Mesenteric fat pad (tissue), 1 donor: ENCODE measurements around the gene SERPINB5. TPM values are rescaled to one million over a fixed set of nuclear protein-coding genes. Genes with fewer than 3 reads are reported as not detected.
"Not testable (repeated sequence)": the region's sequence is repeated elsewhere in the genome, so short reads cannot be mapped to it uniquely, and the experiment has no call there.

ENCODE experiments used
- DNase-seq: peaks from one replicate; pipeline ENCODE4 v3.0.0-alpha.2; 2020; ENCODE audit warnings: low spot score
- long read RNA-seq: library from polyadenylated mRNA; unstranded; transcript quantifications from one replicate; pipeline ENCODE4 v2.0.0, GENCODE V29; 2020
- total RNA-seq: library from RNA; stranded (reverse); fragmentation: NEBNext Ultra II Directional; extraction: Animal tissue kit (Norgen Biotek cat#: 25700); gene quantifications from one replicate; pipeline ENCODE4 v1.2.1, GENCODE V29; 2021
- donor health status: DM: yes; HTN: yes; CAD: no.

The SERPINB5 gene, protein sequence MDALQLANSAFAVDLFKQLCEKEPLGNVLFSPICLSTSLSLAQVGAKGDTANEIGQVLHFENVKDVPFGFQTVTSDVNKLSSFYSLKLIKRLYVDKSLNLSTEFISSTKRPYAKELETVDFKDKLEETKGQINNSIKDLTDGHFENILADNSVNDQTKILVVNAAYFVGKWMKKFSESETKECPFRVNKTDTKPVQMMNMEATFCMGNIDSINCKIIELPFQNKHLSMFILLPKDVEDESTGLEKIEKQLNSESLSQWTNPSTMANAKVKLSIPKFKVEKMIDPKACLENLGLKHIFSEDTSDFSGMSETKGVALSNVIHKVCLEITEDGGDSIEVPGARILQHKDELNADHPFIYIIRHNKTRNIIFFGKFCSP
- not detected for total RNA-seq
- long read RNA-seq = 0 reads

DNA sequence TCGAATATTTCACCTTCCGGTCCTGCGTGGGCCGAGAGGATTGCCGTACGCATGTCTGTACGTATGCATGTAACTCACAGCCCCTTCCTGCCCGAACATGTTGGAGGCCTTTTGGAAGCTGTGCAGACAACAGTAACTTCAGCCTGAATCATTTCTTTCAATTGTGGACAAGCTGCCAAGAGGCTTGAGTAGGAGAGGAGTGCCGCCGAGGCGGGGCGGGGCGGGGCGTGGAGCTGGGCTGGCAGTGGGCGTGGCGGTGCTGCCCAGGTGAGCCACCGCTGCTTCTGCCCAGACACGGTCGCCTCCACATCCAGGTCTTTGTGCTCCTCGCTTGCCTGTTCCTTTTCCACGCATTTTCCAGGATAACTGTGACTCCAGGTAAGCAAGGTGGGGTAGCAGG, at the start of gene SERPINB5:
SERPINB5 (plus strand) TSS at position 291 of the 400 bp plus-strand sequence. CDS start 7,471 bp downstream, outside the sequence.
- no peak for DNase-seq

DNA sequence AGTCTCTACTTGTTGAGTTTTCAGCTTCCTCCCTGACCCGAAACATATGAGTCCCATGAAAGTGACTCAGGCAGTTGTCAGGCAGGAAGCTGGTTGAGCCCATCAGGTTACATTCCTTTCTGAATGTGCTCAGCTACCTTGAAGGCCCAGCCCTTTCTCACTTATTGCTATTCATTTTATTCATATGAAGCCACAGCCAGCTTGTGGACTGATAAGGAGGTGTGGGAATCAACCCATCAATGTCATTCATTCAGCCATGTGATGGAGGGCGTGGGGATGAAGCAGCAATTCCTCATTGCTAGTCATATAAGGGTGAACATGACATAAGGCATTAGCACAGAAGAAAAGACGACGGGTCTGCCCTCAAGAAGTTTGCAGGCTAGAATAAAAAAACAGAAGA, 49.2 kb upstream of the SERPINB5 start:
- no peak for DNase-seq

DNA sequence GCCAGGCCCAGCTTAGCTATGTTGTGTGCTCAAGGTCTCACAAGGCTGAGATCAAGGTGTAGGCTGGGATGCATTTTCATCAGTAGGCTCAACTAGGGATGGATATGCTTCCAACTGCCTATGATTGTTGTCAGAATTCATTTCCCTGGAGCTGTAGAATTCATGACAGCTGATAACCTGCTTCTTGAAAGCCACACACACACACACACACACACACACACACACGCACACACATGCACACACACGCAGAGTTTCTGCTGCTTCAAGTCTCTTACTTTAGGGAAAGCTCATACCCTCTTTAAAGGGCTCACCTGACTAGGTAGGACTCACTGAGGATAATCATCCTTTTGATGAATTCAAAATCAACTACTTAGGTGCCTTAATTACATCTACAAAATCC, 46.2 kb upstream of the SERPINB5 start:
- DNase-seq = no peak

DNA sequence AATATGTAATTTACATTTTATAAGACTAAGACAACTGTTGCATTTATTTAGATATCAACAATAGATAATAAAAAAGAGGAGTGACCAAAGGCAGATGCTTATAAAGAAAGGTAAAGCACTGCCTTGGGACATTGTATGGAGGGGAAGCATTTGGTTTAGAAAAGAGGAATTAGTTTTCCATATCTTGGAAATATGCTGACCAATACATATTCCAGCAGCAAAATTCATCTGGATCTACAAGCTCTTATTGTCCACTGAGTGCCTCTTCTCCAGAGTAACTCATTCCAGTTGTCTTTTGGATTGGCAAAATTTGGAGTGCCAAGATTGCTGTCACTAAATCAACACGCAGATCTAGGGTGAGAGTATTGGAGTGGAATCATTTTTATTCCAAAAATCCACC, 45.6 kb upstream of the SERPINB5 start:
- DNase-seq = no peak

DNA sequence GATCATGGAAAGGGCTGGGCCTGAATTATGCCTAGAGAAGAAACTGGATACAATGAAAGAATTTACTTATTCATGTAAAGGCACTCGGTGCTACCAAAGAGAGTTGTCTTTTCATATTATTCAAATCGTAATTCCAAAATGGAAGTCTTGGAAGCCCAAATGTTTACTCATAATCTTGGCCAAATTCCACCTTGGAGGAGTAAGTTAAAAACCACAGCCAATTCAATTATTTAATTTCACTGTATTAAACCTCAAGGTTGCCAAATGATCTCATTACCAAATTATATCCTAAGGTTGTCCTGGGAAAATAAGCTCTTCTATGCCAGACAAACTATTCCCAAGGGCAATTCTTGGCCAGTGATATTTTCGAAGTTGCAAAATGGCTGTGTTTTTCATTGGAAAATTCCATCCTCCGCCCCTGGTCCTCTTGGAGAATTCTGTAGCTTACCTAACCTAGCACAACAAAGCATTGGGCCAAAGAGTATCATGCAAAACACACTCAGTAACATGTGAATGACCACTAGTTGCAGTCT, 43.4 kb upstream of the SERPINB5 start:
- no peak for DNase-seq

DNA sequence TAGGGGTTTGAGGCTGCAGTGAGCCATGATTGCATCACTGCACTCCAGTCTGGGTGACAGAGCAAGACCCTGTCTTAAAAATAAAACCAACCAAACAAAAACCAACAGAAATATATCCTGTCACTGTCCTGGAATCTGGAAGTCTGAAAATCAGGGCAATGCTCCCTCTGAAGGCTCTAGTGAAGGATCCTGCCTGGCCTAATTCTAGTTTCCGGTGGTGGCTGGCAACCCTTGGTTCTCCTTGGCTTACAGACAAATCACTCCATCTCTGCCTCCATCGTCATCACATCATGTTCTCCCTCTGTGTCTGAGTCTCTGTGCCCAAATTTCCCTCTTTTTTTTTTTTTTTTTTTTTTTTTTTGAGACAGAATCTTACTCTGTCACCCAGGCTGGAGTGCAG, 38.6 kb upstream of the SERPINB5 start:
- DNase-seq = no peak

DNA sequence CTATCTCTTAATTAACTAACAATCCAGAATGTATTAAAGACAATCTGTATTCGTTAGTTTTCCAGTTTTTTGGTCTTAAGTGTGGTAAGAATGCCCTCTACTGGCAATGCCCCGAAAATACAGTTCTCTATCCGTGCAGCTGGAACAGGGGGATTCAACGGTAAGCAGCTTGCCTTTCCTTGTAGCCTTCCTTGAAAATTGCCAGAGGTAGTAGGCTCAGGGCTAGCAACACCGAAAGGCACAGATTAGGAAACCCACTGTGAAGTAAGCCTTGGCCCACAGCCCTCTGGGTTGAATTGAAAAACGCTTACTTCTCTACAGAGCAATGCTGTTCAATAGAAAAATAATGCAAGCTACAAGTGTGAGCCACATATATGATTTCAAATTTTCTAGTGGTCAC, 37.4 kb upstream of the SERPINB5 start:
- DNase-seq = no peak

DNA sequence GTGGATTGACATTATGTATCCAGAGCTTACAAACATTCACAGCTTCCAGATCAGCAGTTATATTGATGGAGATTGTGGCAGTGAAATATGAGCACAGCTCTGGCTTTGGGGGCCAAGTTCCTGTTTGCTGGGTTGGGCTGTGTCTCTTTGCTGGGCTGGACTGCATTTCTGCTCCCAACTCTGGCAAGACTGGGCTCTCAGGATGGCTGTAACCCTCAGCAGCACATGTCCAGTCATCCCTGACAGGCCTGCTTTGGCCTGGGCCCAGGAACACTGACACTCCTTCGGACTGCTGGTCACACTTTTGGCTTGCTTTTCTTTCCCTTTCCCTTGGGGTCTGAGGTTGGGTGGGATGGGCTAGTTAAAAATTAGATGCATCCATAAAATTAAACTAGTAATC, 36.5 kb upstream of the SERPINB5 start:
- no peak for DNase-seq

DNA sequence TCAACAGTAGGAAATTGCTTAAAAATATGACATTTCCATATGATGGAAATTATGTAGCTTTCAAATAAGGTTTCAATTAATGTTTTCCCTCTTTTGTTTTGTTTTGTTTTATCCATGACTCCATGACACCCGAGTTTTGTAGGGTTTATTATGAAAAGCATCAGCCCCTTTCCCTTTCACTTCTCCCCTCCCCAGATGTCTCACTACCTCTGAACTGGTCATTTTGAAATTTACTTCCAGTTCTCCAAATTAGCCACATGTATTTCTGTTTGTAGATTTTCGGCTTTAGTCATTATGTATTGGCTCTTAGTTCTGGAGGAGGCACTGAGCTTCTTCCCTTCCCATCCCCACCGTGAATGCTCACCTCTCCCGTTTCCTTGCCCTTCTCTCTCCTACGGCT, 35.9 kb upstream of the SERPINB5 start:
- no peak for DNase-seq

DNA sequence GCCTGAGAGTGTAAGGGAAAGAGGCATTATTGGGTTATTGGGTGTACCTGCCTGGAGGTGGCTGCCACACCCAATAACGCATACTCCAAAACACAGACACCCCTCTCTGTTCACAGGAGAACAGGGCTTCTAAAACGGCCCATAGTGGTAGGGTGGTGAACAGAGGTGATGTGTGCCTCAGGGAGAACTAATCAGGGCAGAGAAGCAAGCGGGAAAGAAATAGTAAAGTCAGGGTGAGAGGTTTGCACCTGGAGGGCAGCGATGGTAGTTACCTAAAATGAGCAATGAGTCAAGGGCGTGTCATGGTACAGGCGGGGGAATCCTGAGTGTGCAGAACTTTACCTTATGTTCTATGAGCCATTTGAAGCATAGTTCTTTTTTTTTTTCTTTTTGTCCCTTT, 32.9 kb upstream of the SERPINB5 start:
- no peak for DNase-seq

DNA sequence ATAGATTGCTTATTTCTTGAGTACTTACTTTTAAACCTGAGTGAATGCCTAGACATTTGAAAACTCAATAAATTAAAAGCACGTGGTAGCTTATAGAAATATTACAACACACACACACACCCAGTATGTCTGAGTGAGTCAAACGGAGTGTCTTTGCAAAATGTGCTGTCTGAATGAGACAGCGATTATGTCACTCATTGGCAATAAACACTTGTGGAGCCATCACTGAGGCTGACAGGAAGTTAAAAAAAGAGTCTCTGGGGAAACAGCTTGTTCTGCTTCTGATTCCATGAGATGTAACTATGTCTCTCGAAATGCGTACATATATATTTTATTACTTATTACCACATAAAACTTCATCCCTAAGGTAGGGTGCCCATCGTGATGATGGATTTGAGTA, 32.2 kb upstream of the SERPINB5 start:
- DNase-seq = no peak

DNA sequence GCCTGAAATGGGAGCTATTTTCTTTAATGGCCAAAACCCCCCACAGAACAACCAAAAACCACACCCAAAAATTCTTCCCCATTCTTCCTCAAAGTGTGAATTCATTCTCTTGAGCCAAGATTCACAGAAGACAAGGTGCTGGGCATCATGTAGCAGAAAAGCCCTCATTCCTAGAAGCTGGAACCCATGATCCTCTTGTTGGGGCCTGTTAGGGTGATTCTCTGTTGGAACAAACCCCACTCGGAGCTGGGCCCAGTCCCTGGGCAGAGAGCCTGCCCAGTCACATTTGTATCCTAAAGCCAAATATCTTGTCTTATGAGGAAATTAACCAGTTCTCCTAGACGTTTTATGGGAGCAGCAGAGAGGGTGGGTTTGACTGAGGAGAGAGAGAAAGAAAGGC, 31.7 kb upstream of the SERPINB5 start:
- no peak for DNase-seq

DNA sequence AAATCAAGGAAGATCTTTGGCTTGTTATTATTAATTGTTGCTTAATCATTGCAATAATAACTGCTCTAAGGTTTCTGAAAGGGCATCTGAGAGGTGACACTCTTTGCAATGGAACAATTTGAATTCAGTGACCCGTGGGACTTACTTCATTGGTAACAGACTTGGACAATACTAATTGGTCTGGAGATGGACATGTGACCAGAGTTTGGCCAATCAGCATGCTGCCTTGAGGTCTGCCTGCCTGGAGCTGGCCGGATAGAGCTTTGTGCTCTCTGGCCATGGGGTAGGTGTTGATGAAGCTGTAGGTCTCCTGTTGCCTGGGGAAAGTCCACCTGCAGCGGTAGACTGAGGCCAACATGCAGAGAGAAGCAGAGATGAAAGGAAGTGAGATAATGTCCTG, 30.5 kb upstream of the SERPINB5 start:
- DNase-seq = no peak

DNA sequence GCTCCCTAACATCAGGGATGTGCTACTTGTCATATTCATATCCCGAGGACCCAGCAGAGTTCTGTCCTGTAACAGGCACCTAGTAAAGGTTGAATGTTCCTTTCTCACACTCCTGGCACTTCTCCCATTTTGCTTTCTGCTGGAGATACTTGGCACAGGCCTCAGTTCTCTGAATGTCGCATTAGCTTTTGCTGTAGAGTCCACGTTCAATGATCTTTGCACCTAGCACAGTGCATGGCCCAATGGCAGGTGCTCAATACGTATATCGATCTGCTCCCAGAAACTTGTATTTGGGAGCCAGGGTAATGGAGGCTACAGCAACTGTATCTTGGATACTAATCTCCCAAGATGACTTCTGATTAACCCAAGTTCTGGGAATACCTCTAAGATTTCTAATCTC, 29.7 kb upstream of the SERPINB5 start:
- DNase-seq = no peak

DNA sequence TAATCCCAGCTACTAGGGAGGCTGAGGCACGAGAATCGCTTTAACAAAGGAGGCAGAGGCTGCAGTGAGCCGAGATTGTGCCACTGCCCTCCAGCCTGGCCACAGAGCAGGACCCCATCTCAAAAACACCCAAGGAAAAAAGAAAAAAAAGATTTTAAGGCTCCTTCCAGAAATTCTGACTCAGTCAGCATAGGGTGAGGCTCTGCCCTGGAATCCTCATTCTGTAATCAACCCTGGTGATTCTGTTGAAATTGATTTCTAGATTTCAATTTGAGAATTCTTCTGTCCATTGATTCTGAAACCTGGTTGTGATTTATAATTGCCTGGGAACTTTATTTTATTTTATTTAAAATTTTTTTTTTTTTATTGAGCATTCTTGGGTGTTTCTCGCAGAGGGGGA, 27.3 kb upstream of the SERPINB5 start:
- no peak for DNase-seq

DNA sequence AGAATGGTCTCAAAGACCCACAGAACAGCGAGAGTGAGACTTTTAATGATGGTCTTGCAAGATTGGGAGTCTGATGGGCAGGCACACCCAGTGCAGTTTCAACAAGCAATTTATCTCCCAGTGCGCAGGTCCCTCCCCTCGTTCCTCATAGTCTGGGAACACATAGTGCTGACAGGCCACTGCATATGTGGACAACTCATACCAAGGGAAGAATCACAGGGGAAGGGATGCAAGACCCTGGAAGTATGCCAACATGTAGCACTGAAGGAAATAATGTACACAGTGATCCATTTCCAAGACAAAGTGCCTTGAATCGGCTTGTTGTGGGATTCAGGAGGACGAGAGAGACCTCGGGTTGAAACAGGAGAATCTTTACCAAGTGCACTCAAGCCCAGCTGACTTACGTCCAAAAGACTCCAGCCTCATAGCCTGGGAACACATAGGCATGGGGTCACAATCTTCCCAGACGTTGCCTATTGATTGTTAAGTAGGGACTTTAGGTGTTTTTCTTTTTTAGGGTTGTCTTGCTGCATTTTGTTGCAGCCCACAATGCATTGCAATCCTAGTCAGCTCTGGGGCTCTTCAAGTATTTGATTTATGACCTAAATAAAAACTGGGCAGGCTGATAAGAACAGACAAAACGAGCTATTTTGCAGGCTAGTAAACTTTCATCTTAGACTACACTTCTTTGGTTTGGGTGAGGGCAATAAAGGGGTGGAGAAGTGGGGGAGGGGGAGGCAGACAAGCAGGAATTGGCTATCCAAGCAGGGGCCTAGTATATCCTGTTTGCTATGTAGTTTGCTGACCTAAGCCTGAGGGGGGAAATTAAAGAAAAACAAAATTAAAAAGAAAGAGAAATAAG, 24.7 kb upstream of the SERPINB5 start:
- DNase-seq = no peak

DNA sequence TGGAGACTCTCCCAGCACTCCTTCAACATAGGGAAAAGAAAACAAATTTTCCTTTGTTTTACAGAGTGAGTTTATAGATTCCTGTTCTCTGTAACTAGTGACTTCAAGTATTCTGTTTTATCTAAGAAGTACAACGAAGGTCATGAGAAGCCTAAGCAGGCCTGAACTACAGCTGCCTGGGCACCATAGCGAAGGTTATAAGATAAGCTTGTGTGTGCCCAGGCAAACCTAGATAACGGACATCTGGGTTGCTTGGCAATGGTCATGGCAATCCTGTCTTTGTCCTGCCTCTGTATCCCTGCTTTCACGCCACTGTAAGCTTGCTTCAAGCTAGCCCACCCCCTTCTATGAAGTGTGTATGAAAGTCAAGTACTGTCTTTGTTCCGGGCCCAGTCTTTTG, 24.0 kb upstream of the SERPINB5 start:
- DNase-seq = not testable (repeated sequence)

DNA sequence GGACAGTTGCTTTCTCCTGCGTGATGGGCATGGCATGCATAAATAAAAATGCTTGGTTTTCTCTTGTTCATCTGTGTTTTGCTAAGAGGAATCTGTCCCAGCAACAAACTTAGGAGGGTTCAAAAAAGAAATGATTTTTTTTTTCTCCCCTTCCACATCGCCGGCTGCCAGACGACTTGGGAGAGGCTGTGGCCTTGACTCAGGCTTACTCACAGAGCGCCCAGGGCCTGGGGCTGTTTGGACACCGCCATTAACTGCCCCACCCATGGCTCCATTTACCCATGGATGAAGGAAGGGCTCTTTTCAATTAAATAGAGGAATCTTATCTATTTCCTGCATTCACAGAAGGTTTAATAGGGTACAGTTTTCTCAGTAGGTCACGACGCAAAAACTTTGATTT, 22.3 kb upstream of the SERPINB5 start:
- no peak for DNase-seq

DNA sequence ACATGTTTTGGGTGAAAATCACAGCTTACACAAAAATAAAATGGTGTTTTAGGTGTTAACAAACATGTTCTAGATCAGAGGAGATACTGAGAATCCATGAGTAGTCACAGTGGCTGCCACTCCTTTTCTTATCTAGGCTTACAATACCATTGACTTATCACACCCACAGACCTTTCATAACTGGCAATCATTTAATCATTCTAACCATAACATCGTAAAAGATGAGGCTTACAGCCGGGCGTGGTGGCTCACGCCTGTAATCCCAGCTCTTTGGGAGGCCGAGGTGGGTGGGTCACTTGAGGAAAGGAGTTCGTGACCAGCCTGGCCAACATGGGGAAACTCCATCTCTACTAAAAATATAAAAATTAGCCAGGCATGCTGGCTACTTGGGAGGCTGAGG, 18.8 kb upstream of the SERPINB5 start:
- DNase-seq = no peak

DNA sequence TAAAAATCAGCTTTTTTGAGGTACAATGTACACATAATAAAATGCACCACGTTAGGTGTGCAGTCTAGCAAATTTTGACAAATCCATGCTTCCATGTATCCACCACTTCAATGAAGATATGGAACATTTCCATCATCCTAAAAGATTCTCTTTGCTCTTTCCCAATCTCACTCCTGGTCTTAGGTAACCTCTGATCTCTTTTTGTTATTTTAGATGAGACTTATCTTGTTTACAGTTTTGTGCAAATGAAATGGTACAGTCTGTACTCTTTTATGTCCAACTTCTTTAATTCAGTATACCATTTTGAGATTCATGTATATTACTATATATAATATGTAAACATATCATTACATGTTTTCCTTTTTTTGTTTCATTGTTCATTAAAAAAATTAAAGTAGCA, 16.3 kb upstream of the SERPINB5 start:
- no peak for DNase-seq

DNA sequence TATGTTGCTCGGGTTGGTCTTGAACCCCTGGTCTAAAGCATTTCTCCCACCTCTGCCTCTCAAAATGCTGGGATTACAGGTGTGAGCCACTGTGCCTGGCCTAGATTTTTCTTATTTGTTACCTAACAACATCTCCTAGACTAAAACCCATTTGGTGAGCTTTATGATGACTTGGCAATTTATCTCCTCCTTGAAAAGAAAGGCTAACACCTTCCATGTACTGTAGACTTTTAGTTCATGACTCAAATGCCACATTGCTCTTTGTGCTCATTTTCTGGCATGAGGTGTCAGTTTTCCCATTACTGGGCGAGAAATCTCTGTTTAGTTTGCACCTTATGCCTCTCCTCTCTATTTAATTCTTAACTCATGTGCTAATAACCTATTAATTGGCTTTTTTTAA, 12.3 kb upstream of the SERPINB5 start:
- no peak for DNase-seq

DNA sequence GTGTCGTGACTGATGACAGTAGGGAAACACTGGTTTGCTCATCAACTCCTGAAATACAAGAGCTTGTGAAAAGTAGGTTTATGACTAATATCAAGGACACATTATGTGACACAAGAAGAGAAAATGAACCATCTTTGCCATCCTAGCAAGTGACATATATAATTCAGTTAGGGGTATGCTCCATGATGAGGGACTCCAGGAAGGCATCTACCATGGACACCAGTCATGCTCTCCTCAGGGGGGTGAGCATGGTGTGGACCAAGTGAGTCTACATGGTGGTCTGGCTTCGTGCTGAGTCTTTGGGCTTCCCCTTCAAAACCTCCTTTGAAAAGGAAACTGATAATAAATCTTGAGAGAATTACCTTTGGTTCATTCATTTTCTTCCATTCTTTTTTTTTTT, 11.7 kb upstream of the SERPINB5 start:
- no peak for DNase-seq
